IPS-NIHi7 (cell line): Measurements from ENCODE around the gene SLC1A5.
"Not testable (repeated sequence)": the region's sequence is repeated elsewhere in the genome, so short reads cannot be mapped to it uniquely, and the experiment has no call there.

Experiments used
- DNase-seq: peaks from one replicate; pipeline ENCODE4 v3.0.0; 2012; ENCODE audit warnings: mixed read lengths; ENCODE audit errors: extremely low spot score

The SLC1A5 gene

DNA sequence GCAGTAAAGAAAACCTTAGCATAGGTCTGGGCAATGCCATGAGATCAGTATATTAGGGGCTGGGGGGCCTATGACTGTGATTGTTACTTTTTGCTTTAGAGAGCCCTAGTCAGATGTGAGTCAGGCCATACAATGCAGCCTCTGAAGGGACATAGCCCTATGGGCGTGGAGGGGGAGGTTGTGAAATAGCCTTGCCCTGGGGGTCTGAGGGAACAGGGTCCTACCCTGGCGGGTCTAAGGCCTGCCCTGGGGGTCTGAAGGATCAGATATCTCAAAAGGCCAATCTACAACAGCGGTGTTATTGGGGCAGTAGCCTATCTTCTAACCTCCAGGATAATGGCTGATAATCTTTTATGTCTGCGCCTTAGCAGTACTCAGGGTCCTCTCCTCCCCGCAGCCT lies 13.8 kb upstream of the SLC1A5 start:
- no peak for DNase-seq

DNA sequence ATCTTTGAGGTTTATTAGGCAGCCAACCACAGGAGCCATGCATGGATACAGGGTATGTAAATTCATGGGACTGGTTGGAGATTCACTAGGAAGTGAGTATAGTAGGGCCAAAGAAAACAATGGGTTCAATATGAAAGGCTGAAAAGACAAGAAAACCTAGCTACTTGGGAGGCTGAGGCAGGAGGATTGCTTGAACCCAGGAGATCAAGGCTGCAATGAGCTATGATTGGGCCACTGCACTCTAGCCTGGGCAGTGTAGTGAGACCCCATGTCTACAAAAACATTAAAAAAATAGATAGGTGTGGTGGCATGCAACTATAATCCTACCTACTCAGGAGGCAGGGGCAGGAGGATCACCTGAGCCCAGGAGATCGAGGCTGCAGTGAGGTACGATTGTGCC lies 10.3 kb upstream of the SLC1A5 start:
- no peak for DNase-seq

GRCh38 chr19:46797881-46798280 lies 9.5 kb upstream of the SLC1A5 start:
- DNase-seq = no peak

DNA sequence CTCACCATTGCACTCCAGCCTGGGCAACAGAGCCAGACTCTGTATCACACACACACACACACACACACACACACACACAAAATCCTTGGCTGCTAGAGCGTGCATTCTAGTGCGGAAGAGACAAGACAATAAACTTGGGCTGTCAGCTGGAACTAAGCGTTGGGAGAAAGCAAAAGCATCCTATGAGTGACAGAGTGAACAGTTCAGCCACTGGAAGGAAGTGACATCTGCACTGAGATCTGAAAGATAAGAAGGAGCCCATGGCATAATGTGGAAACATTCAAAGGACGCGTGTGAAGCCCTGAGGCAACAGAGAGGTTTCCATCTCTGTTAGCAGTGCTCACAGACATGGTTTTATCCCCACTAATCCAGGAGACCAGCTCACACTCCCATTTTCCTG lies 3.5 kb upstream of the SLC1A5 start:
- no peak for DNase-seq

DNA sequence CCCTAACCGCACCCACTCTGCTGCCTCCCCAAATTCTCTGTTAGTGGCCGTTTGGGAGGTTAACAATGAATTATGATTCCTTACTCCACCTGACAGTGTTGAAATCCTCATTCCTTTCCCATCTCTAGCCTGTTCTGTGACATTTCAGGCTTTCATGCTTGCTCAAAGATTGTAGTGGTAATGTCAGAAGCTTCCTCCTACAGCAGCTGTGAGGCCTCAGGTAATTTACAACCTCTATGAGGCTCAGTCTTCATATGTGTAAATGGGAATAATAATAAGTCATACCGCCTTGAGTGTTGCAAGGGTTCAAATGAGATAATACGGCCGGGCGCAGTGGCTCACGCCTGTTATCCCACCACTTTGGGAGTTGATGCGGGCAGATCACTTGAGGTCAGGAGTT lies 977 bp upstream of the SLC1A5 start:
- no peak for DNase-seq

GRCh38 chr19:46788968-46789338 lies 559 bp upstream of the SLC1A5 start:
- DNase-seq = no peak

- DNase-seq = peak; percentile 61
These were observed 798 bp downstream of the SLC1A5 start for GRCh38 chr19:46787331-46788261.

GRCh38 chr19:46787040-46787330 lies 1.4 kb downstream of the SLC1A5 start:
- DNase-seq = no peak

DNA sequence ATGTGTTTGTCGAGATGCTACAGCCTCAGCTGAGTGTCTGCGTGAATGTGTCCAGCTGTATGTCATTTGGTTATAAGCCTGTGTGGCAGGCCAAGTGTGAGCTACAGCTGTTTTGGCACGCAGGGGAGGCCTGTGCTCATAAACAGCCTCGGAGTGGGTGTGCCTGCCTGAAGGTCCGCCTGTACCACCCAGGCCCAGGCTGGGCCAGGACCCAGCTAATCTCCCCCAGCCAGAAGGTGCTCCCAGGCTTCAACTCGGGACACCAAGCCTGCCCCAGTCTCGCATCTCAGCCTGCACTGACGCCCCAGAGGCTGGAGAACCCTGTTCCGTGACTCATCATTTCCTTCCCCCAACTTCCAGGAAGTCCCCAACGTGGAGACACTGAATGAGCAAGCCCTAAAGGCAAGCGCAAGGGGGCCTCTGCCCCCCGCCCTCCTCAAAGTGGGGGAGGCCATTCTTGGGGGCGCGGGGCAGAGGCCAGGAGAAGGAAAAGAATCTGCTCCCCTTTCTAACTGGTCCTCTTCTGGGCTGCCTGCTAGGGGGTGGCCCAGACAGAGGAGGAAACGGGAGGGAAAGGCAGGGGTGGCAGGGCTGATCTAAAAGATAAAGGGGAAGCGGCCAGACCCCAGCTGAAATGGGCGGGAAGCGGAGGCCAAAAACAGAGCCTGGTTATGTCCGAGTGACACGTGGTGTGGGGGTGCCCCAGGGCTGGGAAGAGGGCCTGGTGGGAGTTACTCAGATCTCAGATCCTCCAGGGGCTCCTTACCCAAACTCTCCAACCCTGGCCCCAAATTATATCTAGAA lies 2.0 kb downstream of the SLC1A5 start:
- DNase-seq = peak; percentile 54

GRCh38 chr19:46785980-46786235 lies 2.5 kb downstream of the SLC1A5 start:
- no peak for DNase-seq

DNA sequence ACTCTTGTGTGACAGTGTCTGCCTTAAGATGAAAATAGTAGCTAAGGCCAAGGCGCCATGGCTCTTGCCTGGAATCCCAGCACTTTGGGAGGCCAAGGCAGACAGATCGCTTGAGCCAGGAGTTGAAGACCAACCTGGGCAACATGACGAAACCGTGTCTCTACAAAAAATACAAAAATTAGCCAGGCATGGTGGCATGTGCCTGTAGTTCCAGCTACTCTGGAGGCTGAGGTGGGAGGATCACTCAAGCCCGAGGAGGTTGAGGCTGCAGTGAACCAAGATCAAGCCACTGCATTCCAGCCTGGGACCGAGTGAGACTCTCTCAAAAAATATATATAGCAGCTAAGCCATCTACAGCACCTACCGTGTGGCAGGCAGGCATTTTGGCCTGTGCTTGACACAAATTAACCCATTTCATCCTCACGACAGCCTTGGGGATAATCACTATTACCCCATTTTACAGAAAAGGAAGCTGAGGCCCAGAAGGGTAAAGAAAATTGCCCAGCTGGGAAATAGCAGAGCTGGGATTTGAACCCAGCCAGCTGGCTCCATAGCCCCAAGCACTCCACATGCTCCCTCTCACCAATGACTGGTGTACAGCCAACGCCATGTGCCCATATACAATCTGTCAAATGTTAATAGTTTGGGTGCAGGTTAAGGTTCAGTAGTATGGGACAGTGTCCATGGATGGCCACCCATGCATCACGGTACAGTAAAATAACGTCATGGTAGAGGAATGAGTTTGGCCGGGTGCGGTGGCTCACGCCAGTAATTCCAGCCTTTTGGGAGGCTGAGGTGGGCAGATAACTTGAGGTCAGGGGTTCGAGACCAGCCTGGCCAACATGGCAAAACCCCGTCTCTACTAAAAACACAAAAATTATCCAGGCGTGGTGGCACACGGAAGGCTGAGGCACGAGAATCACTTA lies 3.1 kb downstream of the SLC1A5 start:
- DNase-seq = no peak

DNA sequence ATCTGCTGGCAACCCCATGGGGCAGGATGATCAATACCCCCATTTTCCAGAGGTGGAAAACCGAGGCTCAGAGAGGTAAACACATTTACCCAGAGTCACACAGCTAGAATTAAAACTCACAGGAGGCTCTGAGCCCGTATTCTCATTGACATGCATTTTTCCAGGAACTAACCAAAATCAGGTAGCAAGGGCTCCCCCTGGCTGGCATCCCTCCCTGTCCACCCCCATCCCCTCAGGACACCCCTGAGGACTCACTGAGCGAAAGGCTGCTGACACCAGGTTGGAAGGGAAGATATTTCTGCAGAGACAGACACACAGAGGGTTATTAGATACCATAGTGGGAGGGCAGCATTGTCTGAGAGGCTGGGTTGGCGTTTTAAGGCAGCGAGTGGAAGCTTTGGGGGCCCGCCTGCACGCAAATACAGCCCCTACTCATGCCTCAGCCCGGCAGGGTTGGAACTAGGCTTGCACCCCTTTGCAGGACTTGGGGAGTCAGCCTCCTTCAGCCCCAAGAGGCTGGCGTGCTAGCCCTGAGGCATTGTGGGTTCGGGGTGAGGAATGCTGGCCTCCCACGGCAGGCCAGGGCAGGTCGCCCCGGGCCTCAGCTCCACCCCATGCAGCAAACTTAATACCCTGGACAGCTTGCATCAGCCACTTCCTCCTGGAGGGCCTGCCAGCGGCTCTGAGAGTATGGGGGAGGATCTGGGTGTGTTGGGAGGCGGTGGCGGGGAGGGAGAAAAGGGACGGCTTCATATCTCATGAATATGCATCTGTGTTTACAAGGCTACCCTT lies 3.9 kb downstream of the SLC1A5 start:
- peak; percentile 66 for DNase-seq

GRCh38 chr19:46783670-46784069 lies 4.7 kb downstream of the SLC1A5 start:
- DNase-seq = no peak

DNA sequence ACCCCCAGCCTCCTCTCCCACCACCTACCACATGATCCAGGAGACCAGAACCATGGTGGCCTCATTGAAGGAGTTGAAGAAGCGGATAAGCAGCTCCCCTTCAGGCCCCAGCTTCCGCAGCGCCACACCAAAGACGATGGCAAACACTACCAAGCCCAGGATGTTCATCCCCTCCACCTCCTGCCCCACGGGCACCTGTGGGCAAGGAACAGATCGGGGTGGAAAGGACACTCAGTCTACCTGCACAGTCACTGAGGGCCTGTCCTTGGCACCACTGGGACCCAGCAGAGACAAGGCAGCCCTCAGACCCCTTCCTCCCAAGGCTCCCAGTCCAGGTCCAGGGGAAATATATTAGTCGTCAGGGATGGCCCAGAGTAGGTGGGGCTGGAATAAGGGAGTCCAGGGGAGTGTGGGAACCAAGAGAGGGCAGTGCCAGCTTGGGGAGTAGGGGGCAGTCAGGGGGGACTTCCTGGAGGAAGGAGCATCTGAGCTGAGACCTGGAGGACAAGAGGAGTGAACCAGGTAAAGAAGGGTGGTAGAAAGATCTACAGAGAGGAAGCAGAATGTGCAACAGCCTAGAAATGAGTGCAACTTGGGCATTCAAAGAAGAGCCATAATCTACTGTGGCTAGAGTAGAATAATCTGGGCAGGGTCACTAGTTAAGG lies 5.9 kb downstream of the SLC1A5 start:
- DNase-seq = no peak

- DNase-seq = not testable (repeated sequence)
These were observed 10.3 kb downstream of the SLC1A5 start for GRCh38 chr19:46777956-46778645.

DNA sequence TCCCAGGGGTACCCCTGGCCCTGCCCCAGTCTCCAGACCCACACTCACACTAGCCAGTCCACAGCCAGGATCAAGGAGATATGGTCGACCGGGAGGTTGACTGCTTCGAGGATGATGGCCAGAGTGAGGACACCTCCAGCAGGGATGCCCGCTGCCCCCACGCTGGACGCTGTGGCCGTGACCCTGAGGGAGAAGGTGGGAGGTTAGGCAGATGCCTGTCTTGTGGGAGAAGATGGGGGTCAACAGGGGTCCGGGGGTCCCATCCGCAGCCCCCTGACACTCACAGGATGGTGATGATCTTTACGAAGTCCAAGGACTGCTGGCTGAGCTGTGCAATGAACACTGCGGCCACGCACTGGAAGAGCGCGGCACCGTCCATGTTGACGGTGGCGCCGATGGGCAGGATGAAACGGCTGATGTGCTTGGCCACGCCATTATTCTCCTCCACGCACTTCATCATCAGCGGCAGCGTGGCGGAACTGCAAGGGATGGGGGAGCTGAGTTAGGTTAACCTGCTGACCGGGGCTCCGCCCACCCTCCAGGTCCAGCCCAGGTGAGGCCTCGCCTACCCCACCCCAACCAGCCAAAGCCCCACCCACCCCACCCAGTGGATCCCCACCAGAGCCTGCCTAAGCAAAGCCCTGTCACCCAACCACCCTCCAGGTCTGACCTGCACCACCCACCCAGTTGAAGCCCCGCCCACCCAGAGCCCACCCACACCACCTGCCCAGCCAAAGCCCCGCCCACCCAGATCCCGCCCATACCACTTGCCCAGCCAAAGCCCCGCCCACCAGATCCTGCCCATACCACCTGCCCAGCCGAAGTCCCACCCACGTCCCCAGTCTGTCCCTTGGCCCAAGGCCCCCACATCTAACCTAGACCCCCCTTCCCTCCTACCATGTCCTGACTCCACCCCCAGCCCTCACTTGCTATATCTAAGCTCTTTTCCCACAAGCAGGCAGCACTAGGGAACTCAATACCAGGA lies 11.2 kb downstream of the SLC1A5 start:
- peak; percentile 93 for DNase-seq

DNA sequence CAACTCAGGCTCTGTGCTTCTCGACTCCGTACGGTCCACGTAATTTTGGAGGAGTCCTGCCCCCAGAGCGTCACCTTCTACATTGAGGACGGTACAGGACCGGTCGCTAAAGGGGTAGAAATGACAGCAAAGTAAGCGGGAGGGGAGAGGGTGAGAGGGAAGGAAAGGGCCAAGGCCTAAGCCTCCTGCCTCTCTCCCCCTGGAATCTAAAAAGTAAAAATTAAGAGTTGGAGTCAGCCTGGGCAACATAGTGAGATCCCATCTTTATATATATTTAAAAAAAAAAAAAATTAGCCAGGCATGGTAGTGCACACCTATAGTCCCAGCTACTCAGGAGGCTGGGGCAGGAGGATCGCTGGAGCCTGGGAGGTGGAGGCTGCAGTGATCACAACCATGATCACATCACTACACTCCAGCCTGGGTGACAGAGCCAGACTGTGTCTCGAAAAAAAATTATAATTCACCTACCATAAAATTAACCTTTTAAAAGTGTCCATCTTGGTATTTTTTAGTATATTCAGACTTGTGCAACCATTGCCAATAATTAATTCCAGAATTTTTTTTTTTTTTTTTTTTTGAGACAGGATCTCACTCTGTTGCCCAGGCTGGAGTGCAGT lies 12.6 kb downstream of the SLC1A5 start:
- DNase-seq = no peak

DNA sequence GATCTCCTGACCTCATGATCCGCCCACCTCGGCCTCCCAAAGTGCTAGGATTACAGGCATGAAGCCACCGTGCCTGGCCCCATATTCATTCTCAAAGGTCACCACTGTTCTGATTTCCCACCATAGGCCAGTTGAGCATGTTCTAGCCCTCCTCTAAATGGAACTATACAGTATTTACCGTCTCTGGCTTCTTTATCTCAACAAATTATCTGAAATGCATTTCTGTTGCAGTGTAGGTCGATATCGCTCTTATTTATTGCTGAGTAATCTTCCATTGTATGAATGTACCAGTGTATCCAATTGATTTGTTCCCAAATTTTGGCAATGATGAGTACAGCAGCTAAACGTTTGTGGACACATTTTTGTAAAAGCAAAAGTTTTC lies 15.4 kb downstream of the SLC1A5 start:
- DNase-seq = no peak
